MG63 (cell line): ENCODE results near the gene STYK1. TPM values are rescaled to one million over a fixed set of nuclear protein-coding genes. Genes with fewer than 3 reads are reported as not detected.

Source experiments
- DNase-seq: peaks from one replicate; pipeline ENCODE4 v3.0.0-alpha.2; 2020
- H3K27me3 ChIP-seq: fragments of 250-450 bp; sonication (Bioruptor Pico); 2 replicates; pipeline ENCODE4 v1.5.1; 2020; ENCODE audit warnings: mild to moderate bottlenecking, moderate library complexity
- H3K36me3 ChIP-seq: fragments of 250-450 bp; sonication (Bioruptor Pico); 2 replicates; pipeline ENCODE4 v1.5.1; 2020; ENCODE audit warnings: mild to moderate bottlenecking, moderate library complexity
- H3K4me3 ChIP-seq: fragments of 250-450 bp; sonication (Bioruptor Pico); 2 replicates; pipeline ENCODE4 v1.5.1; 2020; ENCODE audit warnings: mild to moderate bottlenecking, moderate library complexity
- H3K9me3 ChIP-seq: fragments of 250-450 bp; sonication (Bioruptor Pico); 2 replicates; pipeline ENCODE4 v1.5.1; 2020; ENCODE audit warnings: mild to moderate bottlenecking, moderate library complexity
- total RNA-seq: library from RNA; depleted of rRNA; stranded (reverse); fragments of >200 nt; shearing (Covaris generic); gene quantifications from 2 replicates; pipeline ENCODE4 v1.2.3, GENCODE V29; 2014; ENCODE audit warnings: low replicate concordance

Gene STYK1
- total RNA-seq, 1 experiment from 2014 or later, result not detected

DNA sequence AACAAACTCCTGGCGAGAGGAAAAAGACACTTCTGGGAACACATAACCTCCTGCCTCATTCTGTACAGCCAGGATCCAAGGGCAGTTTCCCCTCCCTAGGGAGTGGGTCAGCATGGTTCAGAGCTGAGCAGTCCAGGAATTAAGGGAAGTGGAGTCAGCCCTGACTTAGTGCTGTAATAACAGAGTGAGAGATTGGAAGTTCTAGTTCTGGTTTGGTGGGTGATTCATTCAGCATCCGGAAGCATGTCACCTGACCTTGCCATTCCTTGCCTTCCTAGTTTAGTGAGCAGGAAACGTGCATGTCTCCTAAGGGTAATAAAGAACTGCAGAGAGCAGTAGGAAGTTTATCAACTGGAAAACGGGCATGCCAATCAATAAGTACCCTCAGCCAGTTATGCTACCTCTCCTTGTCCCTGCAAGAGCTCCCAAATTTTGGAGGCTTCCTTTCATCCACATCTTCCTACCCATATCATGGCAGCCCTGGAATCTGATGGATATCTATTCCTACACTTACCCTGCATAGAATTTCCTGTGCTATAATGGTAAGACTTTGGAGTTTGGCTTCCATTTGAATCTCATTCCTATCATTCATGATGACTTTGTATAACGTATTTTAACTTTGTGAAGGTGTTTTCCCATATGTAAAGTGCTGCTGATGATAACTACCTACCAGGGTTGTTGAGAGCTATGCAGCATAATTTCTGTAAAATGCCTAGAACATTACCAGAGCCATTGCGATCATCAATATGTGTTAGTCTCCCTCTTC, 31.9 kb downstream of the STYK1 start:
- no peaks in the 10 kb centered on the region for H3K36me3 ChIP-seq
- H3K4me3 ChIP-seq, result no peak overlapping the region
- no peaks in the 10 kb centered on the region for H3K27me3 ChIP-seq
- DNase-seq, result peak; percentile 14
- H3K9me3 ChIP-seq, result peaks cover 4% of the 10 kb centered on the region

- H3K27me3 ChIP-seq, result no peaks in the 10 kb centered on the region
- no peaks in the 10 kb centered on the region for H3K9me3 ChIP-seq
- no peak overlapping the region for H3K4me3 ChIP-seq
- no peak for DNase-seq
- H3K36me3 ChIP-seq, result no peaks in the 10 kb centered on the region
Observed at GRCh38 chr12:10638728-10639127, 35.1 kb downstream of the STYK1 start.

GRCh38 chr12:10636611-10637010, 37.2 kb downstream of the STYK1 start:
- H3K27me3 ChIP-seq, result no peaks in the 10 kb centered on the region
- no peaks in the 10 kb centered on the region for H3K36me3 ChIP-seq
- no peak for DNase-seq
- no peaks in the 10 kb centered on the region for H3K9me3 ChIP-seq
- no peak overlapping the region for H3K4me3 ChIP-seq

GRCh38 chr12:10636124-10636523, 37.7 kb downstream of the STYK1 start:
- Histone ChIP-seq H3K36me3 (no peaks in the 10 kb centered on the region), H3K27me3 (no peaks in the 10 kb centered on the region), H3K4me3 (no peak overlapping the region), H3K9me3 (no peaks in the 10 kb centered on the region)
- no peak for DNase-seq

DNA sequence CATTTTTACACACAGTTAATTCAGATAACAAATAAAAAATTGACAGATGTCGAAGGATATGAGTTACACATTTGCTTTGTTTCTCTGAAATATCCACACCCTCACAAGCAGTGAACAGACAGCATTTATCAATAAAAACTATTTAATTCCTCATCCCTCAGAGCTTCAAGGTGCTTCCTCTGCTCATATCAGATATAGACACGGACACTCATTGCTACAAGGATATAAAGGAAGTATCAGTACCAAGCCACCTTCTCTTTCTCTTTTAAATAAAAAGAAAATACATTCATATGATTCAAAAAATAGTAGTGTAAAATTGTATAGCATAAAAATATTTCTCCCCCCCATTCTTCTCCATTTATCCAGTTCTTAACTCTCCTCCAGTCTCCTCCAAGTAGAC, 38.5 kb downstream of the STYK1 start:
- H3K4me3 ChIP-seq, result no peak overlapping the region
- 0 out of 2 replicates have a peak, but pooled peaks cover 1% of the 10 kb centered on the region for H3K9me3 ChIP-seq
- H3K36me3 ChIP-seq, result no peaks in the 10 kb centered on the region
- no peak for DNase-seq
- H3K27me3 ChIP-seq, result no peaks in the 10 kb centered on the region

DNA sequence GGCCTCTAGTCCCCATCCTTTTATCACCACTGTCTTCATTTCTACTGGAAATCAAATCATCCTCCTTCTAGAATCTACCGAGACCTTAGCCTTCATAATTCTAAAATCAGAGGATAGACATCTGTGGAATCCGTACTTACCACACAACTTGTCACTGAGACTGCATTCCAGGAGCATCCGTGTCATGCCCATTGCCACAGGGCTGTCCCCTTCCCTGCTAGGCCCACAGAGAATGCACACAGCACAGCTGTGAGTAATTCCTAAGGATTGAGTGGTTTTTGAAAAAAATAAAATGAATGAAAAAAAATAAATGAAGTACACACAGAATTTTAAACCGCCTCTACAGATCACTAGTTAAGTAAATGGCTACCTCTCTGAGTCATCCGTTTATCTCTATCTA, 39.4 kb downstream of the STYK1 start:
- H3K4me3 ChIP-seq, result no peak overlapping the region
- DNase-seq, result peak; percentile 15

GRCh38 chr12:10633541-10633940, 40.3 kb downstream of the STYK1 start:
- Histone ChIP-seq H3K36me3 (no peaks in the 10 kb centered on the region), H3K4me3 (no peak overlapping the region), H3K27me3 (no peaks in the 10 kb centered on the region; the same call in 1 of the 2 replicates), H3K9me3 (0 out of 2 replicates have a peak, but pooled peaks cover 1% of the 10 kb centered on the region)
- DNase-seq, result no peak

More for the DNA sequence above, 39.4 kb downstream of the STYK1 start:
- no peaks in the 10 kb centered on the region for H3K27me3 ChIP-seq
- 0 out of 2 replicates have a peak, but pooled peaks cover 1% of the 10 kb centered on the region for H3K9me3 ChIP-seq
- H3K36me3 ChIP-seq, result no peaks in the 10 kb centered on the region

- DNase-seq, result no peak
- H3K27me3 ChIP-seq, result no peaks in the 10 kb centered on the region; the same call in 1 of the 2 replicates
- 0 out of 2 replicates have a peak, but pooled peaks cover 1% of the 10 kb centered on the region for H3K9me3 ChIP-seq
Observed at GRCh38 chr12:10632226-10632625, 41.6 kb downstream of the STYK1 start.

DNA sequence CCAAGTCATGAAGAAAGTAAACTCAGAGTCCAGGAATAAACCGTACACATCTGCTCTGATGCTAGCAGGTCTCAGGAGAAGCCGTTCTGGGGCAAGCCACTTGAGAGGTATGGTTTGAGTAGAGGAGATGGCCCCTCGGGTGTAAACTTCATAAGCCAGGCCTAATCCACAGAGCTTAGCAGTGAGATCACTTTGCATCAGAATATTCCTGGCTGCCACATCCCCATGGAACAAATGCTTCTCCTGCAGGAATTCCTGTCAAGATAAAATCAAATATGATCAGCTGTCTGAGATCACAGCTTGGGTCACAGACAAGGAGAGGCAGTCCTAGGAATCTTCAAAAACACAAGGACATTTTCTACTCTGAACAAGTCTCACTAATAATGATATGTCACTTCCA, 49.2 kb downstream of the STYK1 start:
- no peak for DNase-seq
- Histone ChIP-seq H3K4me3 (no peak overlapping the region), H3K36me3 (no peaks in the 10 kb centered on the region), H3K9me3 (no peaks in the 10 kb centered on the region), H3K27me3 (no peaks in the 10 kb centered on the region; the same call in 1 of the 2 replicates)

More at GRCh38 chr12:10632226-10632625, 41.6 kb downstream of the STYK1 start:
- no peaks in the 10 kb centered on the region for H3K36me3 ChIP-seq
- no peak overlapping the region for H3K4me3 ChIP-seq

- Histone ChIP-seq H3K36me3 (no peaks in the 10 kb centered on the region), H3K4me3 (no peak overlapping the region), H3K27me3 (no peaks in the 10 kb centered on the region), H3K9me3 (no peaks in the 10 kb centered on the region)
- DNase-seq, result no peak
Observed at GRCh38 chr12:10623131-10623530, 50.7 kb downstream of the STYK1 start.

DNA sequence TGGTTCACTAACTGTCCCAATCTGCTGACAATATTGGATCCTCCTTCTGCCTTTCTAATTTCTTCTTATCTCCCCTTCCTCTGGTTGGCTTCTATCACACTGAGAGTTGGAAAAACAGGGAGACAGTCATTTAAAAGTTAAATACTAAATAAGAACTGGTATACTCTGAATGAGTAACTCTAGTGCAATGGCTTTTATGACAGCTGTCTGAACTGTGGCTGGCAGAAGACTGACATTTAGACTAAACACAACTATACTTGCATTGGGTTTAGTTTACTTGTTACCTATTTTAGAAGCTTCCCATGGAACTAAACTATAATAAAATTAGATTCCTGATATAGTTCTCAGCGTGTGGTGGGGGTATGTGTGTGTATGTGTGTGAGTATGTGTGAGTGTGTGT, 52.6 kb downstream of the STYK1 start:
- DNase-seq, result no peak
- no peaks in the 10 kb centered on the region for H3K36me3 ChIP-seq
- H3K9me3 ChIP-seq, result no peaks in the 10 kb centered on the region
- H3K4me3 ChIP-seq, result no peak overlapping the region
- no peaks in the 10 kb centered on the region for H3K27me3 ChIP-seq

- no peak overlapping the region for H3K4me3 ChIP-seq
- no peaks in the 10 kb centered on the region for H3K9me3 ChIP-seq
- DNase-seq, result no peak
- H3K36me3 ChIP-seq, result no peaks in the 10 kb centered on the region
- H3K27me3 ChIP-seq, result no peaks in the 10 kb centered on the region
Observed at GRCh38 chr12:10620078-10620779, 53.6 kb downstream of the STYK1 start.

DNA sequence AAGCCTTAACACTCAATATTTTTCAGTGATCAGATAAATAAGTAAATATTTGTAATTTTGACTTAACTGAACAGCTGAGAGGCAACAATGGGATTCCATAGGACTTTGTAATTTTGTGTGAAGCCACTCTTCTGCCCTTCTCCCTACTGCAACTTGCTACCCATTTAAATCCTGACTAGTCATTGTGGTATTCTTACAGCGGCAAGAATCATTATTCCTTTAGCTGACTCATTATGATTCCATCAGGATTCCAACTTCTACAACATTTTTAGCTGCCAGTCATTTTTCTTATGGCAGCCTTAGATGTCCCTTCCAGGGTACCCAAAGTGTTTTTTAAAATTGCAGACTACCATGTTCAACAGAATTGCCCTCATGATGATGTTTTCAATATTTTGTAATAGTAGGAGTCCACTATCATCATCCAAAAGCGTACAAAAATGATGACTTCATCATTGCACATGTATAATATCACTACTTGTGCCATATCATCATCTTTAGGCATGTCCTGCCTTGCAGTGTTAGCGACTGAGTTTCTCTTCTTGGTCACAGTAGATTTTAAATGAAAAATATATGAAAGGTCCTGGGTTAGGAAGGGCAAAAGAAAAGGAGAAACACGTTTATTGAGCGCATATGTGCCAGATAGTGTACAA, 55.4 kb downstream of the STYK1 start:
- no peak for DNase-seq
- H3K27me3 ChIP-seq, result no peaks in the 10 kb centered on the region
- H3K36me3 ChIP-seq, result no peaks in the 10 kb centered on the region
- H3K9me3 ChIP-seq, result no peaks in the 10 kb centered on the region
- no peak overlapping the region for H3K4me3 ChIP-seq

DNA sequence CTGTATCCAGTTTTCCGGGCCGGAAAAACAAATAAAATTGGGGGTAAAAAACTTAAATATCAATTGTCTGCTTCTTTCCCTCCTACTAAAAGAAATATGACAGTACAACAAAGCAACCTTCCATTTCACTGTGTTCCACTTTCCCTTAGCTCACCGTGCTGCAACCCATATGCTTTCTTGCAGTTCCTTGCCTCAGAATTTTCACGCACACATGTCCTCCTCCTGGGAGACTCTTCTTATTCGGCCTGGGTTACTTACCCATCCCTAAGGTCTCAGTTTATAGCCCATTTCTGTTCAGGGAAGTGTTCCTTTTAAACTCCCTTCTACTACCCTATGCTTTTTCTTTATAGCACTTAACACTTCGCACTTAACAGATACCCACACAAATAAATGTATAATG, 56.0 kb downstream of the STYK1 start:
- H3K36me3 ChIP-seq, result no peaks in the 10 kb centered on the region
- no peak overlapping the region for H3K4me3 ChIP-seq
- DNase-seq, result no peak
- no peaks in the 10 kb centered on the region for H3K9me3 ChIP-seq
- no peaks in the 10 kb centered on the region for H3K27me3 ChIP-seq

DNA sequence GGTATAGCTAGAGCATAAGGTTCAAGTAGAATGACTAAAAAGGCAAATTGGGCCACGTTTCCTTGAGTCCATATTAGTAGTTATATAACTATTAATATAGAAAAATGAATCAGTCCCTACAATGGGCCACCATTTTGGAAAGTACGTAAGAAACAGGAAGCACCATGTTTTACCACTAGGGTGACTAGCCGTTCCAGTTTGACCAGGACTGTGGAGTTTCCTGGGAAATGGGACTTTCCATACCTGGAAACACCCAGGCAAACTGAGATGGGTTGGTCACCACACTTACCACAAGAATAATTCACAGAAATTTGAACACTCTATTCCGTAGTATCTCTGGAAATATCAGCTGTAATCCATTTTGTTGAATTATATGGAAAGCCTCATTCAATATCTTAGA, 58.3 kb downstream of the STYK1 start:
- H3K36me3 ChIP-seq, result peaks cover 11% of the 10 kb centered on the region
- no peaks in the 10 kb centered on the region for H3K9me3 ChIP-seq
- no peaks in the 10 kb centered on the region for H3K27me3 ChIP-seq
- no peak for DNase-seq
- no peak overlapping the region for H3K4me3 ChIP-seq

DNA sequence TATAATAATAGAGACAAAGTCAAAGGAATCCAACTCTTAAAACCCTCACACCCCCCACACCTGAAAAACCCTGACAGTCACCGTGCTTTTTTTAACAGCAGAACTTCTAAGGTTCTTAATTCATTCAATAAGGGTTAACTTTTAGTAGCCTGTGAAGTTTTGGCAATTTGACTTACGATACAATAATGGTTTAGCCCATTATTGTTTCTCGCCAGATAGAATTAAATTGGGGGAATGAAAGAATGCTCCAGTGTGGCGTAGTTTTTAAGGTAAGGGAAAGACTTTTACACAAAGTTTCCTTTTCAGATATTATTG, 59.8 kb downstream of the STYK1 start:
- no peaks in the 10 kb centered on the region for H3K9me3 ChIP-seq
- peak overlapping the region; percentile 95 for H3K4me3 ChIP-seq
- peaks cover 25% of the 10 kb centered on the region for H3K36me3 ChIP-seq
- DNase-seq, result no peak
- no peaks in the 10 kb centered on the region for H3K27me3 ChIP-seq

GRCh38 chr12:10613349-10614055, 60.4 kb downstream of the STYK1 start, which contains the start of gene MAGOHB:
Gene MAGOHB (minus strand): TSS chr12:10613609. CDS start chr12:10613532, 77 bp downstream.
- DNase-seq, result peak; percentile 95
- peak within 1 kb of the TSS; percentile 95 for H3K4me3 ChIP-seq
- H3K36me3 ChIP-seq, result peaks cover 30% of the 10 kb centered on the region
- H3K9me3 ChIP-seq, result no peaks in the 10 kb centered on the region
- no peaks in the 10 kb centered on the region for H3K27me3 ChIP-seq
